OCI-LY3 (cell line): ENCODE results near the gene PCSK5.

ENCODE experiments used
- CTCF ChIP-seq: fragments of 200-600, 300-600 bp; sonication (generic); IDR thresholded peaks from 2 replicates; pipeline ENCODE4 v1.5.1; 2014; ENCODE audit warnings: antibody characterized with exemption, low read length, low read depth
- EZH2phosphoT487 ChIP-seq: fragments of 200-600 bp; shearing (Covaris generic); IDR thresholded peaks from 2 replicates; pipeline ENCODE4 v1.6.1; 2018; ENCODE audit warnings: antibody characterized with exemption, mixed run types, low read depth

DNA sequence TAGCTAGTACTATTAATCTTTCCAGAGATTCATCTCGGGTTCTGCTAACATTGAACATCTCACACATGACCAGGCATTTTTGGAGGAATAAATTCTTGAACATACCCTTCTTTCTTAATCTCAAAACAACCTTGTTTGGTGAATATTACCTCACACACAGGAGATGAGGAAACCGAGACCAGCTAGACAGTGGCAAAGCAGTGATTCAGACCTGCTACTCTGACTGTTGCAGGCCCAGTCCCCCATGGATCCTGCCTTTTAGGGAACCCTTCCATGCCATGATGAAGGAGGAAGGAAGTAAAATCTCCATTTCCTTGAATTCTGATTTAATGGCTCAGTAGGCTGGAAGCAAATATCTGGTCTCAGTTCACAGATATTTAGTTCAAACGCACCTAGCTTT, 2.6 kb downstream of the PCSK5 start:
- no peak for TF ChIP-seq CTCF
- no peak for TF ChIP-seq EZH2phosphoT487
